Activated B cell treated with CpG ODN at 0.5 μM for 24 hours (primary cell): Measurements from ENCODE around the gene ZNF646. TPM values are rescaled to one million over a fixed set of nuclear protein-coding genes. Genes with fewer than 3 reads are reported as not detected.

Experiments
- ATAC-seq: fragments of 200-7000 bp; cut with Tn5 transposase; one replicate; pipeline ENCODE4 v1.10.0; 2021; ENCODE audit warnings: low read depth, mild to moderate bottlenecking, moderate library complexity
- CTCF ChIA-PET: fragments of 350-600 bp; sonication (Branson Sonifier 250); formaldehyde crosslinking; loops from one replicate; lab custom pipeline; 2021; ENCODE audit warnings: antibody characterized with exemption; lab: Charles Lee
- POLR2A ChIA-PET: fragments of 350-600 bp; sonication (Branson Sonifier 250); formaldehyde crosslinking; loops from one replicate; lab custom pipeline; 2021; ENCODE audit warnings: antibody characterized with exemption; lab: Charles Lee
- DNase-seq: peaks from one replicate; pipeline ENCODE4 v3.0.0; 2022
- H3K27ac Mint-ChIP-seq: one replicate; pipeline ENCODE4 v1.8.0; 2020; ENCODE audit warnings: mixed read lengths
- H3K27me3 Mint-ChIP-seq: one replicate; pipeline ENCODE4 v1.8.0; 2021; ENCODE audit warnings: mixed read lengths
- H3K36me3 Mint-ChIP-seq: one replicate; pipeline ENCODE4 v1.8.0; 2021; ENCODE audit warnings: low read depth, mixed read lengths
- H3K4me1 Mint-ChIP-seq: one replicate; pipeline ENCODE4 v1.8.0; 2021; ENCODE audit warnings: mixed read lengths
- H3K4me3 Mint-ChIP-seq: one replicate; pipeline ENCODE4 v1.8.0; 2020; ENCODE audit warnings: mild to moderate bottlenecking, mixed read lengths
- H3K9me3 Mint-ChIP-seq: one replicate; pipeline ENCODE4 v1.8.0; 2020; ENCODE audit warnings: mixed read lengths
- intact Hi-C: fragments of 100-400 bp; cut with micrococcal nuclease; formaldehyde crosslinking; loops from one replicate; pipeline ENCODE4 v1.15.1; 2024
- total RNA-seq: library from RNA; stranded (reverse); gene quantifications from 2 replicates; pipeline ENCODE4 v1.2.3, GENCODE V29; 2022
- TF ChIP-seq, protein P1 (sequence below): fragments of 200-600 bp; IDR thresholded peaks from one replicate; pipeline ENCODE4 v1.8.0; 2022; ENCODE audit warnings: antibody characterized with exemption, mild to moderate bottlenecking

ZNF646 gene
- total RNA-seq, 1 donor from 2014 or later: 32.5 TPM

DNA sequence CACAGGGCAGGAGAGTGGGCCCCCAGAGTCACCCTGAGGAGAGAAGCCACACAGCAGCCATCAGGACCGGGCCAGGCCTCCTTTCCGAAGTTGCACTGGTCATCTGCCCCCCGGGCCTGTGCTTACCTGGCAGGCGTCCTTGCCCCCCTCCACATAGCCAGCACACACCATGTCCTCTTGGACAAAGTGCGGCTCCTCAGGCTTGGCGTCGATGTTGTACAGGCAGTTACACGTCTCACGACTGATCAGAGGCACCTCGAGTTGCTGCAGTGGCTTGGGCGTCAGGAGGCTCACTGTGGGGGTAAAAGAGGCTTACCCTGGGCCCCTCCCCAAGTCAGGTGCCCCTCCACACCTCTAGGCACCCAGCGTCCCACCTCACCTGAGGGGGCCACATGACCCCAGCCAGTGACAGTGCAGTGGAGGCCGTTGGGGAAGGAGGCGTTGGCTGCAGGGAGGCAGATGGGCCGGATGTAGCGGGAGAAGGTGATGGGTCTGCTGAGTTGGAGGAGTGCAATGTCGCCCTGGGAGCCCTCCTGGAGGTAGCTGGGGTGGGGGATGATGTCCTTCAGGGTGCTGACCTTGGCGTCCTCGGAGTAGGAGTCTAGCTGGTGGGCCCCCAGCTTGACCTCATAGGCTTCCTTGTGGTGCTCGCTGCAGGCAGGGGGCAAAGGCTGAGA is 58.2 kb downstream of the ZNF646 start:
- POLR2A ChIA-PET: interaction anchor here (0.8 kb wide), 1 partner anchor 15 kb away, joined by 3 read pairs; the partner anchor contains the start of gene KAT8

DNA sequence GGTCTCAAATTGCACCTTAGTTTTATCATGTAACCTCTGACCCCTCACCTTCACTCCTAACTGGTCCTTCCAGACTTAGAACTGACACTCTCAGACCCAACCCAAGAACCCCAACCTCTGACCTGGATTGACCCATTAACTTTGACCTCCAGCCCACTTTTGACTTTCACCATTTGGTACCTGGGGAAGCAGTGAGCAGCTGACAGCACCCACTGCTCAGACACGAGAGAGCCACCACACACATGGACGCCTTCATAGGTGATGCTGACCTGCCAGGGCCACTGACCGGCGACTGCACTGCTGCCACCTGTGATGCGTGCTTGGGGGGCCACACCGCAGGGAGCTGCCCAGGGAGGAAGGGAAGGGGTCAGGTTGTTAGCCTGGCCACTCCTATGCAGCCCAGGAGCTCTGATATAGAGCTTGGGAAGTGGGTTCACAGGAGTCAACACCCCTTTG is 58.9 kb downstream of the ZNF646 start:
- no peak overlapping the region for H3K4me3 Mint-ChIP-seq
- ChIA-PET CTCF (no interaction called here), POLR2A (no interaction called here)
- peaks cover 50% of the 10 kb centered on the region for H3K36me3 Mint-ChIP-seq
- H3K9me3 Mint-ChIP-seq: no peaks in the 10 kb centered on the region
- TF ChIP-seq, protein P1, sequence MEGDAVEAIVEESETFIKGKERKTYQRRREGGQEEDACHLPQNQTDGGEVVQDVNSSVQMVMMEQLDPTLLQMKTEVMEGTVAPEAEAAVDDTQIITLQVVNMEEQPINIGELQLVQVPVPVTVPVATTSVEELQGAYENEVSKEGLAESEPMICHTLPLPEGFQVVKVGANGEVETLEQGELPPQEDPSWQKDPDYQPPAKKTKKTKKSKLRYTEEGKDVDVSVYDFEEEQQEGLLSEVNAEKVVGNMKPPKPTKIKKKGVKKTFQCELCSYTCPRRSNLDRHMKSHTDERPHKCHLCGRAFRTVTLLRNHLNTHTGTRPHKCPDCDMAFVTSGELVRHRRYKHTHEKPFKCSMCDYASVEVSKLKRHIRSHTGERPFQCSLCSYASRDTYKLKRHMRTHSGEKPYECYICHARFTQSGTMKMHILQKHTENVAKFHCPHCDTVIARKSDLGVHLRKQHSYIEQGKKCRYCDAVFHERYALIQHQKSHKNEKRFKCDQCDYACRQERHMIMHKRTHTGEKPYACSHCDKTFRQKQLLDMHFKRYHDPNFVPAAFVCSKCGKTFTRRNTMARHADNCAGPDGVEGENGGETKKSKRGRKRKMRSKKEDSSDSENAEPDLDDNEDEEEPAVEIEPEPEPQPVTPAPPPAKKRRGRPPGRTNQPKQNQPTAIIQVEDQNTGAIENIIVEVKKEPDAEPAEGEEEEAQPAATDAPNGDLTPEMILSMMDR: no peak
- no peak for ATAC-seq
- DNase-seq: no peak
- H3K4me1 Mint-ChIP-seq: no peaks in the 10 kb centered on the region
- intact Hi-C loops: no loop called here
- H3K27me3 Mint-ChIP-seq: no peaks in the 10 kb centered on the region
- H3K27ac Mint-ChIP-seq: no peak overlapping the region

More for the DNA sequence above, 58.2 kb downstream of the ZNF646 start:
- Mint-ChIP-seq H3K4me3 (no peak overlapping the region), H3K4me1 (no peaks in the 10 kb centered on the region), H3K27ac (no peak overlapping the region), H3K36me3 (peaks cover 57% of the 10 kb centered on the region), H3K27me3 (no peaks in the 10 kb centered on the region), H3K9me3 (no peaks in the 10 kb centered on the region)
- ATAC-seq (no peak), DNase-seq (no peak)
- CTCF ChIA-PET: no interaction called here
- TF ChIP-seq, protein P1: no peak
- intact Hi-C loops: no loop called here

Other genes starting within 250 kb of the ZNF646 start
- 32.2 and 35.7 TPM in 2 replicates for gene BCL7C, start 180.3 kb upstream of the ZNF646 start, total RNA-seq
- 0.56 and 0.62 TPM in 2 replicates for gene CTF1, start 177.8 kb upstream of the ZNF646 start, total RNA-seq
- gene FBXL19, start 150.8 kb upstream of the ZNF646 start, total RNA-seq: 20.3 and 24.2 TPM in 2 replicates
- 25.1 and 30.6 TPM in 2 replicates for gene ORAI3, start 125.4 kb upstream of the ZNF646 start, total RNA-seq
- 29.6 and 32.8 TPM in 2 replicates for gene SETD1A, start 116.7 kb upstream of the ZNF646 start, total RNA-seq
- 1.3 and 1.6 TPM in 2 replicates for gene HSD3B7, start 89.2 kb upstream of the ZNF646 start, total RNA-seq
- gene STX1B, start 63.8 kb upstream of the ZNF646 start, total RNA-seq: 1.2 and 1.6 TPM in 2 replicates
- gene STX4, start 40.9 kb upstream of the ZNF646 start, total RNA-seq: 106 and 107 TPM in 2 replicates
- gene ZNF668, start 182 bp upstream of the ZNF646 start, total RNA-seq: 8.3 and 10.1 TPM in 2 replicates
- gene PRSS53, start 14.5 kb downstream of the ZNF646 start, total RNA-seq: 5.1 and 5.5 TPM in 2 replicates
- gene VKORC1, start 20.4 kb downstream of the ZNF646 start, total RNA-seq: 38.7 and 41.9 TPM in 2 replicates
- gene BCKDK, start 34.0 kb downstream of the ZNF646 start, total RNA-seq: 24.8 and 27.3 TPM in 2 replicates
- gene KAT8, start 43.2 kb downstream of the ZNF646 start, total RNA-seq: 82.1 and 93.7 TPM in 2 replicates
- not detected in 2 replicates for gene PRSS8, start 61.3 kb downstream of the ZNF646 start, total RNA-seq
- 0.56 and 0.60 TPM in 2 replicates for gene PRSS36, start 75.6 kb downstream of the ZNF646 start, total RNA-seq
- gene FUS, start 105.7 kb downstream of the ZNF646 start, total RNA-seq: 681 and 752 TPM in 2 replicates
- gene PYCARD, start 128.3 kb downstream of the ZNF646 start, total RNA-seq: 21.7 and 27.8 TPM in 2 replicates
- gene TRIM72, start 139.7 kb downstream of the ZNF646 start, total RNA-seq: 0.16 TPM in 1 of 2 replicates, not detected in the other
- gene PYDC1, start 142.7 kb downstream of the ZNF646 start, total RNA-seq: 0.27 TPM in 1 of 2 replicates, not detected in the other
- gene ITGAM, start 185.6 kb downstream of the ZNF646 start, total RNA-seq: 40.6 and 44.6 TPM in 2 replicates